Activated CD4-positive, alpha-beta T cell treated with anti-CD3 and anti-CD28 coated beads, Interleukin-2, Interleukin-6, amounts not matched to agents 100 ng/mL and 50 ng/mL, durations not matched to agents 16 hours and 8 hours (primary cell): ENCODE data around the gene HAPSTR1.
A peak's percentile ranks its signal among the peaks of the same experiment; 100 is the strongest.

Source experiments
- DNase-seq: peaks from one replicate; pipeline ENCODE4 v3.0.0-alpha.2; 2020

The HAPSTR1 gene

DNA sequence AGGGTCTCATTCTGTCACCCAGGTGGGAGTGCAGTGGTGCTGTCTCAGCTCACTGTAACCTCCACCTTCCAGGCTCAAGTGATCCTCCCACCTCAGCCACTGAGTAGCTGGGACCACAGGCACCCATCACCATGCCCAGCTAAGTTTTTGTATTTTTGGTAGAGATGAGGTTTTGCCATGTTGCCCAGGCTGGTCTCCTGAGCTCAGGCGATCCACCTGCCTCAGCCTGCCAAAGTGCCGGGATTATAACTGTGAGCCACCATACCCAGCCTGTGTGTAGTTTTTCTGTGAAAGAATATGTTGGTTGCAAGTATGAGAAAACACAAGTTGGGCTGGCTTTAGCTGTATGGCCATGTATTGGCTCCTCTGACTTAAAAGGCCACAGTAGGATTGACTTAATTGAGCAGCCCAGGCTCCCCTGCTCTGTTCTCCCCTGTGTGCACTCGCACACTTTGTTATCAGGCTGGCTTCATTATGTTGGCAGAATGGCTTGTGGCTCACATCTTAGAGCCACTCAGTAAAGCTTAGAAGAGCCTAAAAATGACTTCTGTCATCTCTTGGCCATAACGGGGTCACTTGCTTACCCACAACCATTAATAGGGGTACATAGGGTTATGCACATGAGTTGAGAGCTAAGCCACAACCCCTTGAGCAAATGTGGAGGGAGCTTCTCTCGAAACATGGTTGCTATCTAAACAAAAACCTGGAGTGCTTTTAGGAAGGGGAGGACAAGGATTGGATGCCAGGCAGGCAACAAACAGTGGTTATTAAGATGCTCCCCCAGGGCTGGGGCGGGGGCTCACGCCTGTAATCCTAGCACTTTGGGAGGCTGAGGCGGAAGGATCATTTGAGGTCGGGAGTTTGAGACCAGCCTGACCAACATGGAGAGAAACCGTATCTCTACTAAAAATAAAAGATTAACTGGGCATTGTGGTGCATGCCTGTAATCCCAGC is 6.1 kb downstream of the HAPSTR1 start:
- DNase-seq: no peak

DNA sequence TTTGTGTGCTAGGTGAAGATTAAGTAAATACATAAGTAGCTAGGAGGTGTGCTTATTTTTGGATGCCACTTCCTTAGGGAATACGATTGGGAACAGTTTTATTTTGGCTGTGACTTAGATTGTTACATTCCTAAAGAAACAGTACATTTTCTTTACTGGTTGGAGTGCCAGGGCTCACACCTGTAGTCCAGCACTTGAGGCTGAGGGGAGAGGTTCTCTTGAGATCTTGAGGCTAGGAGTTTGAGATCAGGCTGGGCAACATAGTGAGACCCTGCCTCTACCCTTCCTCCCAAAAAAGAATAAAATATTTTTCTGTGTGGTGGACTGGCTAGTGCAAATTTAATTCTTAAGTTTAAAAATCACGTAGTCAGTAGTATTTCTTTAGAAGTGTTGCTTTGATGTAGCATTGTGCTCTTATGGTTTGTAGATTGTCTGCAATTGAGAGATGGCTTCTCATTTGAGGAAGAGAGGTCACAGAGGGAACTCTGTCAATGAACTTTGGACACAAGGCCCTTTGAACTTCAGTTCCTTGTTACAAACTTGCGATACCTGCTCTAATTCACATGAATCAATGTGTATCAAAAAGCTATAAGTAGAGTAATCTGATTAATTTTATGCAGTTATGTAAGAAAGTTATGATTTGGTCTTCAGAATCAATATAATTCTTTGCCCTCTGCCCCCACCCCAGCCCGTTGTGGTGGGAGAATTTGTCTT is 7.1 kb downstream of the HAPSTR1 start:
- DNase-seq: no peak

DNA sequence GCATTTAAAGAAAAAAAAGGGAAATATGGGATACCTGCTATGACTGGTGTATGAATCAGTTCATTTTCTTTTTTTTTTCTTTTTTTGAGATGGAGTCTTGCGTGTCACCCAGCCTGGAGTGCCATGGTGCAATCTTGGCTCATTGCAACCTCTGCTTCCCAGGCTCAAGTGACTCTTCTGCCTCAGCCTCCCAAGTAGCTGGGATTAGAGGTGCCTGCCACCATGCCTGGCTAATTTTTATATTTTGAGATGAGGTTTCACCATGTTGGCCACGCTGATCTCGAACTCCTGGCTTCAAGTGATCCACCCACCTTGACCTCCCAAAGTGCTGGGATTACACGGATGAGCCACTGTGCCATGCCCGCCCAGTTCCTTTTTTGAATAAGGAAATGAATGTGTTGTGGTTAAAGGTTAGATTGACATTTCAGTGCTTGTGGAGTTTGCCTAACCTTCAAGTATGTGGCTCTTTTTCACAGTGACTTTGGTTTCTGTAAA is 7.7 kb downstream of the HAPSTR1 start:
- peak; percentile 59 for DNase-seq

DNA sequence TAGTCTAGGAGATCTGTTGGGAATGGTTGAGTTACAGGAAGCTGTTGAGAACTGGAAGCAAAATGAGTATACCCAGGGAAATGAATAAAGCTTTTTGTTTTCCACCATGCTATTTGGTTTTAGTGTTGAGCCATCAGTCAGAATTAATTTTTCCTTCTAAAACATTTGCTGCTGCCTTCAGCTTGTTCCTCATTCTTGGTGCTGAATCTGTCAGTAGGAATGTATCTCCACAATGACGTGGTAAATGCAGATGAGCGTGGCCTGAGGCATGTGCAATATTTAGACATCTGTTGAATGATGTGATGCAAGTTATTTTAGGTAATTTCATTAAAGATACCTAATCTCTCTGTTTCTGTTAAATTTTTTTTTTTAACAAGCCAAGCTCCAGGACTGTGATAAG is 10.9 kb downstream of the HAPSTR1 start:
- DNase-seq: no peak

DNA sequence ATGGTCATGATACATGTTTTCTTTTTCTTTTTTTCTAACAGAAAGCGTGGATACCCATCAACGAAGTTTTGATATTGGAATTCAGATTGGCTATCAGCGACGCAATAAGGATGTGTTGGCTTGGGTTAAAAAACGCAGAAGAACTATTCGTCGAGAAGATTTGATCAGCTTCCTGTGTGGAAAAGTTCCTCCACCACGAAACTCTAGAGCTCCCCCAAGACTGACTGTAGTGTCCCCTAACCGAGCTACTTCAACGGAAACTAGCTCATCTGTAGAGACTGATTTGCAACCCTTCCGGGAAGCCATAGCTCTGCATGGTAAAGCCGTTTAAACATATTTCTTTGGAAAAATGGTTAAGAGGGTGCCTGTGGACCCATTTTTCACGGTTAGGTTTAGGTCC is 11.5 kb downstream of the HAPSTR1 start:
- peak; percentile 39 for DNase-seq

DNA sequence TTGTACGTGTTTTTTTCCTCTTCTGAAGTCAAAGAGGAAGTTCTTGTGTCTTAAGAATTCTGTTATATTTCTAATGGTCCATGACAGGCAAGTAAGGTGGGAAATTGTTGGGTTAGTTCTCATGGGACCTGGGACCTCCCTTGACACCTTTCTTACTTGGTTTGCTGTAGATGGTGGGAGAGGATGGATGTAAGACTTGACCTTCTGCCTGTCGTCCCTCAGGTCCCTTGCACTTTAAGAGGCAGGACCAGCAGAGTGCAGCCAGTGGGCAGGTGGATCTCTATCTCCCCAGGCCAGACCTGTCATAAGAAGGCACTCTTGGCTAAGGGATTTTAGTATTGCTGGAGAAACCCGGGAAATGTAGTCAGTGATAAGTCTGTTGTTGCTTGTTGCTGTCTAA is 12.1 kb downstream of the HAPSTR1 start:
- DNase-seq: no peak

DNA sequence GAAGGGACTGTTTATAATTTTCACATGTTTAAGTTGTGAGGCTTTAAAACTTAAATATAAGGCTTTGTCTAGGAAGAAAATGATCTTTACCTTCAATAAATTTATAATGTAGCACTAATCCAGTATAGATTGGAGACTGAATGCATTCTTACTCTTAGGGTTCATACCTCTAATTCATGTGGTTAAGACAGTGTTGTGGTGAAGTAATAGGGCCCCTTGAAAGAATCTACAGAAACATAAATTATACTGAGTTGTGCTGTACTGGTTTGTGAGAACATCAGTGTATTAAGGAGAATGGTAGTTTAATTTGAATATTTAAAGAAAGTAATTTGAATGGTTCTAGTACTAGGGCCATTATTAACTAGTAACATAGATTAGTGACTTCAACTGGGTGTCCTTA is 13.7 kb downstream of the HAPSTR1 start:
- DNase-seq: no peak

DNA sequence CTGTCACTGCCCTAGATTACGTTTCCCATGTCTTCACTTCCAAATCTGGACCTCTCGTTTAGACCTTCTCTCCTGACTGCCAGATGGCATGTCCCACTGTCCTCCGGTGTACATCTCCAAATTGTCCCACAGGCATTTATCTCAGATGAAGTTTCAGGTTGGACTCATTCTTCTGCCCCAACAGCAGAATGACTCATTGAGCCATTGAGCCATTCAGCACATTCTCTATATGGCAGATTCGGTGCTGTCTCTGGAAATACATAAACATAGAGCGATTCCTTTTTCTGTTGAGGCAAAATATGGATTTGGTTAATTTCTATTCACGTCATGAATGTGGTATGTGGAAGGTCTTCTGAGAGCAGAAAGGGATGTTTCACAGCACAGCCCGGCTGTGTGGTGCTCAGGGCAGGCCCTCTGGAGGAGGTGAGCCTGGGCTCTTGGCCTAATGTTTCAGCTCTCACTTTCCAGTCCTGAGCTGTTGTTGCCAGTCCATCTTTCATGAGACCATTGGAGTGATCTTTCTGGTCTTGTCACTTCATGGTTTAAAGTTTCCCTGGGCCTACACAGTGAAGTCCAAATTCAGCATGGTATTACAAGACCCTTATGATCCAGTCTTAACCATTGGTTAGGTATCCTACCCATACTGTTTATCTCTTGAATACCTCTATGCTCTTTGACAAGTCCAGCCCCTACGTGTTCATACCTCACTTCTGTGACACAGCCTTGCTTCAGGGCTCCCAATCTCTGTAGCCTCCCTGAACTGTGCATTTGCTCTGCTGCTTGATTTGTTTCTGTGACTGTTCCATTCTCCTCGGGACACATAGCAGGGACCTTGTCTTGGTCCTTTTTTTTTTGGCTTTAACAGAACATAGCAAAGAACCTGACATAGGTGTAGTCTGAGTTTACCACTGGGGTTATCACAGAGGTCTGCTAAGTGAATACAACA is 15.9 kb downstream of the HAPSTR1 start:
- DNase-seq: no peak

DNA sequence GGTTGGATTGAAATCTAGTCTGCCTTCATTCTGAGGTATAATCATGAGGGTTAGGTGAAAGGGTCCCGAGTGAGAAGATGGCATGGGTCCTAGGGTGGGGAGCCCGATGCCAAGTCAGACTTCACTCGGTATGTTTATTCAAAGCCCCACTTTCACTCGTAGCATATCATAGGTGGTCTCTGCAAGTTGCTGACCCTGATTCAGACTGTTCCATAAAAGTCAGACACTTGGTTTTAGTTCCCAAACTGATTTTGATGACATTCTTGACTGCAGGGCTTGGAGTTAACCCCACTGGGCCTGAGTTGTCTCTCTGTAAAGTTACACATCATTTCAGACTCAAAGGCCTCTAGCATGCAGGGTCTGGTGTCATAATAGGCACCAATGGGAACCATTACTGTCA is 17.8 kb downstream of the HAPSTR1 start:
- DNase-seq: no peak

DNA sequence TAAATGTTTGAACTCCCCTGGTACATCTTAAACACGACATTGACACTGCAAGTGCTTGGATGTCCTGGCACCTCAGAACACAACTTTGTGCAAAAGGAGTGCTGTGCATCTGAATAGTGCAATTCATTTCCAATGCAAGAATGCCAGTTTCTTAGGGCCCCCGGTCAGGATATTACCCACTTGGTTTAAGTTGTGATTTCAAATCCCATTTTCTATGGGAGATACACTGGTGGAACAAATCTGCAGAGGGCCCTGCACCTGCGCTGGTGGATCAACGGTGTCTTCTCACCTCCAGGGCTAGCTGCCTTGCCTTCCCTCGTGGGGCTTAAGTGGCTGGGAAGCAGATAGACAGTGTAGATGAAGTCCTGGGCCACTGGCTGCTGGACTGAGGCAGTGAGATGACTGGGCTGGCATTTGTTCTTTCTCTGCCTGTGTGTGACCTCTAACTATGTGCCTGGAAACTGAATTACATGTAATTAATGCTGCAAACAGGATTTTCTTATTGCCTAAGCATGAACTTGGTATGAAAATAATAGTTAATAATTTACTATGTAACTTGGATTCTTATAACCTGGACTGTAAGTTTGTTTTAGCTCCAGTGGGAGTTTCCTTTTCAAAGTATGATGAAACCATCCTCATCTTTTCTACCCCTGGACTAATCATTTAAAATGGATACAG is 20.9 kb downstream of the HAPSTR1 start:
- no peak for DNase-seq

DNA sequence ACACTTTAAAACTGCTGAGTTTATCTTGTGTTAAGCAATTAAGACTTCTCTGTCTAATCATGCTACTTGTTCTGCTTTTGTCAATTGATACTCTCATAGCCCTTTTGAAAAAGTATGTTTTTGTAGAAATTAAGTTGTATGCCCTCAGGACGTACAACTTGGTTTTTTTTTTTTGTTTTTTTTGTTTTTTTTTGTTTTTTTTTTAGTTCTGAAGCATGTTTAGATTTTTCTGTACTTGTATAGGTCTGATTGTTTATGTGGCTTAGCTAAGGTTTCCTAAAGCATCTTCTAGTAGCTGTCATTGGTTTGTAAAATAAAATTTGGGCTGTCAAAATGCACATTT is 21.4 kb downstream of the HAPSTR1 start:
- DNase-seq: no peak

DNA sequence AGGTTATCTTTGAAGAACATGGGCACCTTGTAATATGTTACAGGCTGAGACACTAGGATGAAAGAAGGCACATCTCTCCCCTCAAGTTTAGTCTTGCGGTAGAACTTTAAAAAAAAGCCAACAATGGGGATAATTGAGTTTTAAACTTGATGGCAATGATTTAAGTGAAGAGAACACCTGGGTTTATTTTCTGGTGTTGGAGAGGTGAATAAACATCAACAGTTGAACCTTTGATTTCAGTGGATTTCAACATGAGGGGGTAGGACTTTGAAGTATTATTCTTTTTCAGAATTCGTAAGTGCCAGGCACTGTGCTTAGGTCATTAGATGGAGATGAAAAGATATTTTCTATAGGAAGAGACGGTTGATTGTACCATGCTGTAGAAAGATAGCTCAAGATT is 22.3 kb downstream of the HAPSTR1 start:
- DNase-seq: no peak

DNA sequence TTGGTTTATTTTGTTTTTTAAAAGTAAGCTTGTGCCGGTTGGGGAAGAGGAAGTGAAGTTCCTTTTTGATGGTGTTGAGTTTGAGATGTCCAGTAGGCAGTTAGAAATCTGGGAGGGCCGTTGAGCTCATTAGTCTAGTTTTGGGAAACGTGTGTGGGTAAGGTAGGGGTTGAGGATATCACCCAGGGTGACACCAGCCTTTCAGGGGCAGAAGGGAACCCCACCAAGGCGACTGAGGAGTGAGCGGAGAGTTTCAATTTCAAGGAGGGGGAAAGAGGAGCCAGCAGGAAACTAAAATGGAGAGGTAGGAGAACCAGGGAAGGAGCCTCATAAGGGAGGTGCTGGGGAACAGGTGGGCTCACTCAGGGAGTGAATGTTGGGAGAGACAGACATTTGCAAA is 22.7 kb downstream of the HAPSTR1 start:
- DNase-seq: no peak

DNA sequence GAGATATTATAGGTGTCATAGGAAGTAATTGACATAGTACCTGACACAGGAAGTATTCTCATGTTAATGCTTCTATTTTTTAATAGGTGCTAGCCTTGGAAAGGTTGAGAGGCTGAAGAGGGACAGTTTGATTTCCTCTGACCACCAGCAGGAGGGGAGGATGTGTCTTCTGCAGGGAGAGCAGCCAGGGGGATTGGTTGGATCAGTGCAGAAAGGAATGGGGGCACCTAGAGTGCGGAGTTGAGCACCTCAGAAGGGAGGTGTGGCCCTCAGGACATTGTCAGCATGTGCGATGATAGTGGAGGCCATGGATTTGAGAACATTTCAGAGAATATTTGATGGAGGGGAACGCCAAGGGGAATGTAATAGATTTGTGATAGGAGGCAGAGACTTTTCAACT is 23.4 kb downstream of the HAPSTR1 start:
- DNase-seq: no peak

DNA sequence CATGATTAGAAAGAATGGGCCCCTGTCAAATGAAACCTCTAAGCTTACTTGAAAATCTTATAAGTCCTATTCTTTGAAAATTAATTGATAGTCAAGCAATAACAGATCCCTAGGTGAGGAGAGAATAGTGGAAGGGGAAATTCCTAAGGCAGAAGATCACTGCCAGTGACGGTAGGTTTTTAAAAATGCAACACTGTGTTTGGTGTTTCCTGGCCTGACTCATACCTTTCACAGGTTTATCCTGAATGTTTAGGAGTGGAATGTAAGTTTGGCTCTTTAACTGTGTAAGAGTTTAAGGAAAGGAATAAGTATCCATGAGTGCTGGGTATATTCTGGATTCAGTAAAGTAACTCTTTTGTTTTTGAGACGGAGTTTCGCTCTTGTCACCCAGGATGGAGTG is 23.8 kb downstream of the HAPSTR1 start:
- no peak for DNase-seq

DNA sequence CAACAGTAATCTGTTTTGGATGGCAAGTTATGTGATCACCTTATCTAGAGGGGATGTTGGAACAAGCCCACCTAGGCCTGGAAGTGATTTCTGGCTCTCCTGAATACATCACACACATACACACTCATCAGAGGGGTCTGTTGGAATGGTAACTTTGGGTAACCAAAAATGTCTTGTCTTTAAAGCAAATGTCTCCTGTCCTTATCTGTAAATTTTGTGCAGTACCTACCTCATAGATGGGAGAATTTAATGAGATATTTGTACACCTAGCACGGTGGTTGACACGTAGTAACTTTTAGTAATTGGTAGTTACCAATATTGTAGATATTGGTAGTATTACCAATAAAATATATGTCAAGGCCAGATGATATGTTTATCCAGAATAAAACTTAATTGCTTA is 24.7 kb downstream of the HAPSTR1 start:
- no peak for DNase-seq

DNA sequence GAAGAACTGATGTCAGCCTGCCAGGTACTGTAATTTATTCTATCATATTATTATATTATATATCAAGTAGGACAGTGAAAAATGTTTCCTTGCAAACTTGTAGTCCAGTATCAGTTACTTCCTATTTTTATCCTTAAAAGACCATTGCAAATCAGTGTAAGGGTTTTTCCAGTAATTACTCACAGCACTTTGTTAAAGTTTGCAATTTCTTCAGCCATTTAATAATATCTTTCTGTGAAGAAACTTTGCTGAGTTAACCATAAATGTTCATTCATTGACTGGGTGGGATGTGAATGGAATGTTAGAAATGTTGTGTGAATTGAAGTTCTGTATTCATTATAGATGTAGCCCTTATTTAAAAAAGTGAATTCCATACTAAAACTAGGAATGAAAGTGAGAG is 26.7 kb downstream of the HAPSTR1 start:
- DNase-seq: no peak

DNA sequence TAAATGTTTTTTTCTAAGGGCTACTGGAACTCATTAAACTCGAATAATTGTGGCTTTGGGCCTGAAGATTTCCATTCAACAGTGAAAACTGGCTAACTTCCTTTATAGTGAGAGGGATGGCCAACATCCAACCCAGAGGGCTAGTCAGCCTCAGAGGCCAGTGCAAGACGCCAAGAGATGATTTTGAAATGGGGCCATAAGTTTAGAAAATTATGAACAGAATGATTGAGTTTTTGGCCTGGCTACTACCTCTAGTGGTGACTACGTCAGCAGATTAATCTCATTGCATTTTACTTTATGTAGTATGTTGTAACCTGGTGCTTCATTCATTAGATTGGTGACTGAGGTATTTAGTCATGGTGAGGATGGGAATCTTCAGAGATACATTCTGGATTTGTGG is 28.4 kb downstream of the HAPSTR1 start:
- DNase-seq: no peak

DNA sequence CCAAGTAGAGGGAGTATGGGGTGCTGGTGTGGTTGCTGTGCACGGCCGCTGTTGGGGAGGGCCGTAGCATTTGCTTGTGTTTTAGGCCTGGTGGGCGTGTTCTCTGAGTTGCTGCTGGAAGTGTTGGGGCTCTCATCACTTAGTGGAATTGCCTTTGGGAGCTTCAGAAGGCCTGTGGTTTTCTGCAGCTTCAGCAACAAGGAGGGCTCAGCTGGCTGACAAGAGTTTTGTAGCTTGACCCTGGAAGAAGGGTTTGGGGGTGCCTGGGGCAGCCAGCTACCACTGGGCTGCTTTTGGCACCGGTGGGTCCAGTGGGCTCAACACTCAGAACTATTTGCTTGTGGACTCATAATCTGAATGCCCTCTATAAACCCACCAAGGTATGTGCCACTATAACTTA is 30.9 kb downstream of the HAPSTR1 start:
- no peak for DNase-seq

DNA sequence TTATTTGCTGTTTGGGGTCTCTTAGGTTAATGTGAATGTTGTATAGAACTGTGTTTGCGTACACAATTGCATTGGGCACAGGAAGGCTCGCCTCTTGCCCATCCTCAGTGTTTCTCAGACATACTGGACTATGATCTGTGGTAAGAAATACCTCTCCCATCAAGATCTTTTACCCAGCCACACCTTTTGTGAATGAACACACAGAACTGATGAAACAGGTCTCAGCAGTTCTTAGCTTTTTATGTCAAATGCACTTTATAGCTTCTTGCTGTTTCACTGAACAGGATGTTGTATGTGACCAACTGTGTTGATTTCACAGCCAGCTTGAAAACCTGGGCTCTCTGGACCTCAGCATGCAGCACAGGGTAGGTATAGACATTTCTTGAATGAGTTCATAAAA is 31.5 kb downstream of the HAPSTR1 start:
- no peak for DNase-seq

DNA sequence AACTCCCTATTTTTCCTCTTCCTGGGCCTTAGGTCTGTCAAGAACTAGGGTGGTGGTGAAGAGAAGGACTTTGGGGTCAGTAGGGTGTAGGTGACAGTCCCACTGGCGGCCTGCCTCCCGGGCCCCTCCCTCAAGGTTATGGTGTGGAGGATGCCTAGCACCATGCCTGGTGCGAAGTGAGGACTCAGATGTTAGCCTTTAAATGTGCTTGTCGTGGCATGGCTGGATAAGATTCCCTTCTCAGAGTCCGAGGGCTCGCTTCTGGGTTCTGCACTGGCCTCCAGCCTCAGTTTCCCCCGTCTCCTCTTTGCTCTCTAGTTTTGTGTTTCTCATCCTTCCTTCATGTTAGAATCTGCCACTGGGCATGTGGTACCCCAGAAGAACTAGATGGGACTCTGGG is 32.0 kb downstream of the HAPSTR1 start:
- DNase-seq: no peak

DNA sequence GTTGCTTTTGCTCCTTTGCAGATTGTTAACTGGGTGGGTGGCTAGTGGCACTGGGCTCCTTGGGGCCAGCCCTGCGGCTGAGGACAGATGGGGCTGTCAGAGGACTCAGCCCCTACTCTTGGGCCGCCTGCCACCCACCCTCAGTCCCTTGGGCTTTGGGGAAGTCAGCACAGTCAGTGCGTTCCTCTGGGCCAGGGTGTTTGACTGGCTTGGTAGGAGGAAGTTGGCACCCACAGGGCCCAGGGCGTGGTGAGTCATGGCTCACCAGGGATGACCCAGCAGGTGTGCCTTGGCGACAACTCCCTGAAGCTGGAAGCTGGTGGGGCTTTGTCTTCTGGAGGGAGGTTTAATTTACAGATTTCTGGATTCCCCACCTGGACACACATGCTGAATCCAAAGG is 32.4 kb downstream of the HAPSTR1 start:
- peak; percentile 23 for DNase-seq

DNA sequence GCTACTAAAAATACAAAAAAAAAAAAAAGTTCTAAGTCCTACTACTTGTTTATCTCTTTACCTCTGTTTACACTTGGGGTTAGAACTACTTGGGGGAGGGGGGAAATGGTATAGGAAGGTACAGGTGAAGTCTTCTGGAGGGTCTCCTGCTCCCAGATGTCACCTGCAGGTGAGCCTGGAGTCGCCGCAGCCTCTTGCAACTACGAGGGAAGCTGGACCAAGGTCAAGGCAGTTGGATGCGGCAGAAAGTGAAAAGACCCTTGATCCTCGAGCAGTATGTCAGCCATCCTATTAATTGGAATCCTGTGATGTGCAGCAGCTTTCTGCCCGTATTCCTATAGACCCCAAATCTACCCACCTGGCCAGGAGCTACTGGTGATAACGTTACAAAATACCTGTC is 33.0 kb downstream of the HAPSTR1 start:
- no peak for DNase-seq
